MM.1S (cell line): ENCODE results near the gene NRN1L.

Experiments
- CTCF ChIP-seq: fragments of 300-600 bp; sonication (generic); IDR thresholded peaks from 2 replicates; pipeline ENCODE4 v1.5.1; 2016; ENCODE audit warnings: antibody characterized with exemption, low read length, mixed read lengths
- EZH2 ChIP-seq: fragments of 300-600 bp; sonication (generic); optimal IDR thresholded peaks from 2 replicates; pipeline ENCODE3; 2017; ENCODE audit warnings: low read depth, mild to moderate bottlenecking, antibody characterized with exemption, low read length, mixed read lengths

GRCh38 chr16:67922740-67923139 is 38.1 kb downstream of the NRN1L start:
- TF ChIP-seq CTCF (no peak), EZH2 (no peak)
